Parathyroid adenoma (tissue), 2 donors: ENCODE data around the gene OR1B1.

ENCODE experiments used
- H2AFZ ChIP-seq: fragments of 300-600 bp; sonication (generic); one replicate; pipeline ENCODE4 v1.7.0; 2017; ENCODE audit warnings: antibody characterized with exemption, mild to moderate bottlenecking
- H3K27ac ChIP-seq: fragments of 300-600 bp; sonication (generic); one replicate; pipeline ENCODE4 v1.7.0; 2017
- H3K27me3 ChIP-seq: fragments of 300-600 bp; sonication (generic); one replicate; pipeline ENCODE4 v1.7.0; 2017; ENCODE audit warnings: low read length; ENCODE audit not compliant: control insufficient read depth, insufficient read depth
- H3K36me3 ChIP-seq: fragments of 300-600 bp; sonication (generic); one replicate; pipeline ENCODE4 v1.7.0; 2017; ENCODE audit warnings: low read length; ENCODE audit not compliant: control insufficient read depth, insufficient read depth
- H3K4me1 ChIP-seq: fragments of 300-600 bp; sonication (generic); one replicate; pipeline ENCODE4 v1.7.0; 2017; ENCODE audit warnings: control low read depth
- H3K4me2 ChIP-seq: fragments of 300-600 bp; sonication (generic); one replicate; pipeline ENCODE4 v1.7.0; 2017; ENCODE audit warnings: low read length
- H3K4me3 ChIP-seq: fragments of 300-600 bp; sonication (generic); one replicate; pipeline ENCODE4 v1.7.0; 2017; ENCODE audit warnings: low read depth, low read length
- H3K79me2 ChIP-seq: fragments of 300-600 bp; sonication (generic); one replicate; pipeline ENCODE4 v1.7.0; 2017; ENCODE audit warnings: control low read depth
- H3K9ac ChIP-seq: fragments of 300-600 bp; sonication (generic); one replicate; pipeline ENCODE4 v1.7.0; 2017; ENCODE audit warnings: mild to moderate bottlenecking
- H3K9me3 ChIP-seq: fragments of 300-600 bp; sonication (generic); one replicate; pipeline ENCODE4 v1.7.0; 2017; ENCODE audit warnings: low read length; ENCODE audit not compliant: control insufficient read depth
- CTCF ChIP-seq: fragments of 300-600 bp; sonication (generic); IDR thresholded peaks from one replicate; pipeline ENCODE4 v1.7.0; 2017; ENCODE audit warnings: antibody characterized with exemption, mild to moderate bottlenecking
- donor health status: primary hyperparathyroidism.

OR1B1 gene

GRCh38 chr9:122656378-122656777, 1.0 kb downstream of the OR1B1 start:
- H3K79me2 ChIP-seq, result no peaks in the 10 kb centered on the region
- no peak overlapping the region for H3K9ac ChIP-seq
- no peak overlapping the region for H3K27ac ChIP-seq
- no peak overlapping the region for H2AFZ ChIP-seq
- H3K27me3 ChIP-seq, result no peaks in the 10 kb centered on the region
- no peaks in the 10 kb centered on the region for H3K9me3 ChIP-seq
- no peaks in the 10 kb centered on the region for H3K4me1 ChIP-seq
- H3K4me2 ChIP-seq, result no peak overlapping the region
- H3K4me3 ChIP-seq, result no peak overlapping the region
- no peaks in the 10 kb centered on the region for H3K36me3 ChIP-seq
- no peak for TF ChIP-seq CTCF

- H3K27me3 ChIP-seq, result no peaks in the 10 kb centered on the region
- no peaks in the 10 kb centered on the region for H3K36me3 ChIP-seq
- no peak overlapping the region for H3K9ac ChIP-seq
- TF ChIP-seq CTCF, result no peak
- H3K4me2 ChIP-seq, result no peak overlapping the region
- H3K9me3 ChIP-seq, result no peaks in the 10 kb centered on the region
- H2AFZ ChIP-seq, result no peak overlapping the region
- H3K79me2 ChIP-seq, result no peaks in the 10 kb centered on the region
- no peak overlapping the region for H3K27ac ChIP-seq
- H3K4me3 ChIP-seq, result no peak overlapping the region
- no peaks in the 10 kb centered on the region for H3K4me1 ChIP-seq
Observed at GRCh38 chr9:122642226-122642625, 15.2 kb downstream of the OR1B1 start.

- Histone ChIP-seq H2AFZ (no peak overlapping the region), H3K9ac (no peak overlapping the region), H3K4me3 (no peak overlapping the region), H3K4me2 (no peak overlapping the region), H3K36me3 (no peaks in the 10 kb centered on the region), H3K27ac (no peak overlapping the region), H3K9me3 (no peaks in the 10 kb centered on the region), H3K27me3 (no peaks in the 10 kb centered on the region), H3K79me2 (no peaks in the 10 kb centered on the region), H3K4me1 (no peaks in the 10 kb centered on the region)
- TF ChIP-seq CTCF, result no peak
Observed at GRCh38 chr9:122619996-122620395, 37.4 kb downstream of the OR1B1 start.

- H3K36me3 ChIP-seq, result no peaks in the 10 kb centered on the region
- no peak within 1 kb of the TSS for H2AFZ ChIP-seq
- no peak within 1 kb of the TSS for H3K4me2 ChIP-seq
- no peaks in the 10 kb centered on the region for H3K9me3 ChIP-seq
- no peaks in the 10 kb centered on the region for H3K79me2 ChIP-seq
- H3K4me1 ChIP-seq, result no peaks in the 10 kb centered on the region
- no peak within 1 kb of the TSS for H3K9ac ChIP-seq
- H3K4me3 ChIP-seq, result no peak within 1 kb of the TSS
- no peak within 1 kb of the TSS for H3K27ac ChIP-seq
- no peak for TF ChIP-seq CTCF
- no peaks in the 10 kb centered on the region for H3K27me3 ChIP-seq
Observed at GRCh38 chr9:122614362-122614761, 43.1 kb downstream of the OR1B1 start, which contains the start of gene OR1Q1. Gene OR1Q1, plus strand, starts transcription at chr9:122614738. Its CDS starts 0 bp downstream, at chr9:122614738.

GRCh38 chr9:122609804-122610203, 47.6 kb downstream of the OR1B1 start:
- Histone ChIP-seq H3K9ac (no peak overlapping the region), H3K36me3 (no peaks in the 10 kb centered on the region), H3K4me1 (no peaks in the 10 kb centered on the region), H3K27me3 (no peaks in the 10 kb centered on the region), H3K4me2 (no peak overlapping the region), H2AFZ (no peak overlapping the region), H3K27ac (no peak overlapping the region), H3K4me3 (no peak overlapping the region), H3K79me2 (no peaks in the 10 kb centered on the region), H3K9me3 (no peaks in the 10 kb centered on the region)
- no peak for TF ChIP-seq CTCF
